ENCODE data around the gene DHRS3.

DNA sequence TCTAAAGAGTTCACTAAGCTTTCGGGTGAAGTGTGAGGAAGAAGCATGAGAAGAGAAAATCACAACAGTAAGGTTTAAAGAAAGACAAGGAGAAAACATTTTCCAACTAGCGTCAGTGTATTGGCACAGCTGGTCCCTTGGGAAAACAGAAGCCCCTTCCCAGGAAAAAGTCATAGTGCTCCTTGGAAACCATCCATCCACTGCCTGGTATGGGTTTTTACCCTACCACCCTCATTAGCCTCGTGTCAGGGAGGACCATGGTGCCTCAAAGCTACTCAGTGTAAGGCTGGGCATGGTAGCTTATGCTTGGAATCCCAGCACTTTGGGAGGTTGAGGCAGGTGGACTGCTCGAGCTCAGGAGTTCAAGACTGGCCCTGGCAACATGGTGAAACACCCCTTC, 38.6 kb upstream of the DHRS3 start:
- TF ChIP-seq, protein P1, sequence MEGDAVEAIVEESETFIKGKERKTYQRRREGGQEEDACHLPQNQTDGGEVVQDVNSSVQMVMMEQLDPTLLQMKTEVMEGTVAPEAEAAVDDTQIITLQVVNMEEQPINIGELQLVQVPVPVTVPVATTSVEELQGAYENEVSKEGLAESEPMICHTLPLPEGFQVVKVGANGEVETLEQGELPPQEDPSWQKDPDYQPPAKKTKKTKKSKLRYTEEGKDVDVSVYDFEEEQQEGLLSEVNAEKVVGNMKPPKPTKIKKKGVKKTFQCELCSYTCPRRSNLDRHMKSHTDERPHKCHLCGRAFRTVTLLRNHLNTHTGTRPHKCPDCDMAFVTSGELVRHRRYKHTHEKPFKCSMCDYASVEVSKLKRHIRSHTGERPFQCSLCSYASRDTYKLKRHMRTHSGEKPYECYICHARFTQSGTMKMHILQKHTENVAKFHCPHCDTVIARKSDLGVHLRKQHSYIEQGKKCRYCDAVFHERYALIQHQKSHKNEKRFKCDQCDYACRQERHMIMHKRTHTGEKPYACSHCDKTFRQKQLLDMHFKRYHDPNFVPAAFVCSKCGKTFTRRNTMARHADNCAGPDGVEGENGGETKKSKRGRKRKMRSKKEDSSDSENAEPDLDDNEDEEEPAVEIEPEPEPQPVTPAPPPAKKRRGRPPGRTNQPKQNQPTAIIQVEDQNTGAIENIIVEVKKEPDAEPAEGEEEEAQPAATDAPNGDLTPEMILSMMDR (conservative IDR thresholded peaks at IDR 0.05), result no peak
- TF ChIP-seq EZH2 (IDR thresholded peaks at IDR 0.05; ENCODE audit: low read depth), result no peak

All from PC-9 (cell line).